Anterior cingulate cortex (tissue), 58 donors: ENCODE results near the gene S100P.

Experiments used
- DNase-seq, 58 donors: peaks; one replicate each; lab custom pipeline; 2025; lab: John Stamatoyannopoulos, UW

Gene S100P

DNA sequence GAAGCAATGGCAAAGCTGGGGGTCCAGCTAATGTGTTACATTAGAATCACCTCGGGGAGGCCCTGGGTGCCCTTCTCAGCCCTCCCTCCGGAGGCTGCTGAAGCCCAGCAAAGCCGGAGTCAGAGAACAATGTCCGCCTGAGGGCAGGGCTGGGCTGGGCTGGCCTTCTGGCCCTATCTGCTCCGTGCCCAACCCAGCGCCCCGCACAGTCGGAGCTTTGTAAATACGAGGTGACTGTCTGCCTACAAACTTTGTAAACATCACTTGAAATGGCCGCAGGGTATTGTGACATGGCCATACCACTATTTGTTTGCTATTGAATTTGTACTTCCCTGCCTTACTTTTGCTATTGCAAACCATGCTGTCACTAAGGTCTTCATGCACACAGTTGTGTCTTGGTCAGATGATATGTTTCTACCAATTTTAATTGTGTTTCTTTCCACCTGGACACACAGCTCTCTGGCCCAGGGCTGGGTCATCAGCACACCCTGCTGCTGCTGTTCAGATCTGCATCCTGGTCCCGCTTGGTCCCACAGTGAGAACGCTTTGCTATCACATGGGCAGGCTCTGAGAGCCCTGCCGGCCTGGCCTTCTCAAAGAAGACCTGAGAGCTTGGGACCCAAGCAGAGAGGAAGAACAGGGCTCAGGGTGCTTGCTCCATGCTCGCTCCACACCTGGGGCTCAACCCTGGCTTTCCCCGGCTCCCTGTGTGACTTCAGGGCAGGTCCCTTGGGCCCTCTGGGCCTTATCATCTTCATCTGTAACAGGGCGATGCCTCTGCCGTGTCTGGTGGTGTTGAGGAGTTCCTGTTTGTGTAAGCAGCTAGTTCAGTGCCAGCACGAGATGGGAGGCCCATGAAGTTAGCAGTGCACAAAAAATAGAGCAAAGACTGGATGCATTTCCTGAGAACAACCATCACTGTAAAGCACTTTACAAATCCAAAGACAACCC lies 2.3 kb downstream of the S100P start:
- no peak for DNase-seq

- no peak for DNase-seq
Observed at GRCh38 chr4:6696611-6697010, 2.9 kb downstream of the S100P start.

DNA sequence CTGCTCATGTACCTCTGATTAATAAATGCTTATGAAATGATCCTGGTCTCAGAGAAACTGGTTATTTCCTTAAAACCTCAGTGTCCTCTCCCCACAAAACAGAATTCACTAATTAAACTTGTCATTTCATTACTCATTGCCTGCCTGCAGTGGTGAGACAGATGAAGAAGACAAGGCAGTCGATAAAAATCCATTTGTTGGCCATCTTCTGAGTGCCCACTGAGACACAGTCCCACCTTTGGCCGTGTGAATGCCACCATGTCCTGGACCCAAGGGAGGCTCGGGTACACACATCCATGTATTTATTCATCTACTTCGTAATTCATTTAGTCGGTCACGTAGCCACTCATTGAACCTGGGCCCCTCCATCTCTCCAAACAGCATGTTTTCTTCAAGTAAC lies 3.5 kb downstream of the S100P start:
- no peak for DNase-seq

DNA sequence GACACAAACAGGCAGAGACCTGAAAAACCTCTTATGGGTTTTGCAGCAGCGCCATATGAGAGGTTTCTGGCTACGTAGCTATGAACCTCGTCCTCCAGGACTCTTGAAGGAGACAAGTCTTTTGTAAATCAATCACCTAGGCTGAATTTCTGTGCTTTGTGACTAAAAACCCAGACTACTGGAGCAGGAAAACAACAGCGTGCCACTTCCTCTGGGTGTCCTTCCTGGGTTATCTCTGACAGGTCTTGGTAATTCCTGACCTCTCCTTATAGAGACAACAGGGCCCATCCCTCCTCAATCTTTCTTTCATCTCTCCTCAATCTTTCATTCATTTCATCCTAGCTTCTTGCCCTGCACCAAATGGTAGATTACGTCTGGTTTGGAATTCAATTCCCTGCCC lies 5.7 kb downstream of the S100P start:
- DNase-seq: no peak

DNA sequence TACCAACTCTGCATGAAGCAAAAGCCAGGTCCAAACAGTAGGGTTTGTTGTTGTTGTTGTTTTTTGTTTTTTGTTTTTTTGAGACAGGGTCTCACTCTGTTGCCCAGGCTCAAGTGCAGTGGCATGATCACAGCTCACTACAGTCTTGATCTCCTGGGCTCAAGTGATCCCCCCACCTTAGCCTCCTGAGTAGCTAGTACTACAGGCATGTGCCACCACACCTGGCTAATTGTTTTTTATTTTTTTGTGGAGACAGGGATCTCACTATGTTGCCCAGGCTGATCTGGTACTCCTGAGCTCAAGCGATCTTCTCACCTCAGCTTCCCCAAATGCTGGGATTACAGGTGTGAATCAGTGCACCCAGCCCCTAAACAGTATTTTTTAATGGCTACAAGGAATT lies 6.2 kb downstream of the S100P start:
- DNase-seq: no peak

- DNase-seq: no peak
Observed at GRCh38 chr4:6701371-6701770, 7.7 kb downstream of the S100P start.

DNA sequence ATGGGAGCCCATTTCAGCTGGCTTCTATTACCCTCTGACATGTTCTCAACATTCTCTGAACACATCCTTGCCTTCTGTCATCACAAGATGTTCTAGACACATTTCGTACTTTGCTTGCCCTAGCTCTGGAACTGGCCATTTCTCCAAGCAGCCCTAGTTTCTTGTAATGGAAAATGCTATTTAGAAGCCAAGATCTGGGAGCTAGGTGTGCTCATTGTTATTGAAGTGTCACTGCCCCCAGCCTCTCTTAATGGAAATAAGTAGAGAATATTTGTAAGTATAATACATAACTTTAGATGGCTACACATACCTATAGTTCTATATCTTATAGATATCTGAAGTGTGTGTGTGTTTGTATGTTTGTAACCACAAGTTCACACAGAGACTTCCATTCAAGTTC lies 9.1 kb downstream of the S100P start:
- DNase-seq: no peak

- DNase-seq: no peak
Observed at GRCh38 chr4:6703786-6704185, 10.1 kb downstream of the S100P start.

GRCh38 chr4:6705646-6706045 lies 12.0 kb downstream of the S100P start:
- DNase-seq: no peak

- DNase-seq: no peak
Observed at GRCh38 chr4:6706173-6706572, 12.5 kb downstream of the S100P start.

- DNase-seq: peak; percentile 48 to 96 (median 90)
Observed at GRCh38 chr4:6709230-6710114, 15.8 kb downstream of the S100P start, which contains the start of gene MRFAP1L1. TSS of gene MRFAP1L1 (minus strand) at chr4:6709865. CDS start at chr4:6709629, 236 bp downstream.

DNA sequence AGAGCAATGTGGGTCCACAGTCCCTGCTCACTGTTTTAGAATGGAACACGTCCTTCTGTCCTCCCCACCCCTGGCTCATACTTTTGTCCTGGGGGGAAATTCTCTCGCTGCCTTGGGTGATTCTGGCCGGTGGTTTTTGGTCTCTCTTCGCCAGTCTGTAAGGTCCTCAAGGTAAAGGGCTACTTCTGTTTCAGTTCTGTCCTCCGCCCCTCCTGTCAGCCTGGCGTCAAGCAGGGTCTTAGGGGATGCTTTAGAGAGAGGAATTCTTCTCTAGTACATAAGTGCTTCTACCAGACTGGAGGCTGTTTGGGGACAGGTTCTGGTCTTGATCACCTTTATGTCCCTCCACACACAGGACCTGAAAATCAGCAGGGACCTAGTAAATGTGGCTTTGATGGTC lies 16.6 kb downstream of the S100P start:
- DNase-seq: no peak

DNA sequence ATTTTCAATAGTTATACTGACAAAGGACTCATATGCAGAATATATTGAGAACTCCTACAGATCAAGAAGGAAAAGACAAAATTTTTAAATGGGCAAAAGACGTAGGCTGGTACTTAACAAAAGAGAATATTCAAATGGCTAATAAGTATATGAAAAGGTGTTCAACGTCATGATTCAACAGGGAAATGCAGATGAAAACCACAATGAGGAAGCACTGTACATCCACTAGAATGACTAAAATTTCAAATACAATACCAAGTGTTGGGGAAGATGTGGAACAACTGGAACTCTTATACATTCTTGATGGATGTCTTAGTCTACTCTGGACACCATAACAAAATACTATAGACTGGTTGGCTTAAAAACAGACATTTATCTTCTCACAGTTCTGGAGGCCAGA lies 17.3 kb downstream of the S100P start:
- DNase-seq: no peak

DNA sequence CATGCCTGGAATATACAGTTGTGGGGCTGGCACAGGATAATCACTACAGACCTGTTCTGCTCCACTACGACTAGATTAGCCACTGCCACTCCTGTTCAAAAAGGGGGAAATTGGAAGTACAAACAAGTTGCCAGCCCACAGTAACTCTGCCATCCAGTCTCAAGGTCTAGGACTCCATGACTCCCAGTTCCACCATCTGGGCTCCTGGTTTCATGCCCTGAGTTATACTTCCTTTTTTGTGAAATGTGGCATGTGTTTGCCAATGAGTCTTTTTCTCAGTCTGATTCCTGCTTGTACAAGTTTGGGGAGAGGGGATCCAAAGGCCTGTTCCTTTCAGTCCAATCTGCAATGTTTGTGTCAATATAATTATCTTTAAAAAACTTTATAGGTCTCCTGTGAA lies 21.3 kb downstream of the S100P start:
- DNase-seq: no peak

- no peak for DNase-seq
Observed at GRCh38 chr4:6715704-6716017, 22.0 kb downstream of the S100P start.

GRCh38 chr4:6716018-6716911 lies 22.6 kb downstream of the S100P start, which contains the start of gene BLOC1S4:
TSS of gene BLOC1S4 (plus strand) at chr4:6716174. CDS start at chr4:6716210, 36 bp downstream.
- DNase-seq: peak; percentile 10 to 89 (median 80)

DNA sequence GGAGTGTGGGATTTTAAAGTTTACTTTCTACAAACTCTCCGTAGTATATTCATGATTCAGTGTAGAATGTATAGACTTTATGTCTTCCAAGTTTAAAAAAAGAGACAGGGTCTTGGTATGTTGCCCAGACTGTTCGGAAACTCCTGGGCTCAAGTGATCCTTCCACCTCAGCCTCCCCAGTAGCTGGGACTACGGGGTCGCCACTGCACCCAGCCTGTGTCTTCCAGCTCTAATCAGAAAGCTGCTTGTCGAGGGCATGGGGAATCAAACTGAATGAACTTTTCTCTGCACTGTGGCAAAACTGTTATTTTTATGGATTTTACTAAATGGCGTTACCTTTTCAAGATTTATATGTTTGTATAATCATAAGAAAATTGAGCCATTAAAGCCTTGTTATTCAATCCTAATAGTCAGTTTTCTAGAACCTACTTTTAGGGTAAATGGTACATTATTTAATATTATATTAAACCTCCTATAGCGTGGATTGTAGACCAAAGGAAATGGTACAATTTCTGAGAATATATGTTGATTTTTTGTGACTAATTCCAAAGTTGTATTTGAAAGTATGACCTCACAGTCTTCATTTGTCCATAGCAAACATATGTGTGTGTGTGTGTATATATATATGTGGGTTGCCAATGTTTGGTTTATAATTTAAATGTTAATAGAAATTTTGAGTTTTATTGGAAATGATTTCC lies 23.4 kb downstream of the S100P start:
- no peak for DNase-seq

GRCh38 chr4:6718932-6719610 lies 25.4 kb downstream of the S100P start:
- DNase-seq: no peak

GRCh38 chr4:6719611-6720179 lies 26.0 kb downstream of the S100P start:
- DNase-seq: no peak
